GM23338 (cell line): ENCODE data around the gene FAM32A. TPM values are rescaled to one million over a fixed set of nuclear protein-coding genes. Genes with fewer than 3 reads are reported as not detected.

ENCODE experiments used
- ATAC-seq: fragments of 200-7000 bp; cut with Tn5 transposase; 3 replicates; pipeline ENCODE4 v1.9.1; 2020
- DNase-seq: peaks from one replicate; pipeline ENCODE4 v3.0.0-alpha.2; 2015; ENCODE audit warnings: low spot score
- H2AFZ ChIP-seq: fragments of 200-600 bp; sonication (generic); 2 replicates; pipeline ENCODE4 v1.8.0; 2016; ENCODE audit warnings: antibody characterized with exemption, mild to moderate bottlenecking, moderate library complexity
- H3F3A ChIP-seq: fragments of 200-600 bp; sonication (generic); replicated peaks from 2 replicates; pipeline ENCODE4 v1.8.0; 2017; ENCODE audit warnings: antibody characterized with exemption, mixed run types, low read depth
- H3K27ac ChIP-seq: fragments of 200-600 bp; sonication (generic); 2 replicates; pipeline ENCODE4 v1.6.1; 2016; ENCODE audit warnings: low read depth
- H3K27me3 ChIP-seq: fragments of 200-600 bp; sonication (generic); 2 replicates; pipeline ENCODE4 v1.8.0; 2016; ENCODE audit warnings: mild to moderate bottlenecking, mixed run types, moderate library complexity; ENCODE audit not compliant: insufficient read depth
- H3K36me3 ChIP-seq: fragments of 200-600 bp; sonication (generic); 2 replicates; pipeline ENCODE4 v1.8.0; 2016; ENCODE audit warnings: mild to moderate bottlenecking; ENCODE audit not compliant: insufficient read depth
- H3K4me1 ChIP-seq: fragments of 200-600 bp; sonication (generic); 2 replicates; pipeline ENCODE4 v1.8.0; 2016; ENCODE audit warnings: mild to moderate bottlenecking, moderate library complexity; ENCODE audit not compliant: insufficient read depth
- H3K4me2 ChIP-seq: fragments of 200-600 bp; sonication (generic); 2 replicates; pipeline ENCODE4 v1.7.1; 2017; ENCODE audit warnings: mixed run types
- H3K4me3 ChIP-seq: fragments of 200-600 bp; sonication (generic); 2 replicates; pipeline ENCODE4 v1.6.1; 2016; ENCODE audit warnings: mixed run types
- H3K79me2 ChIP-seq: fragments of 200-600 bp; sonication (generic); replicated peaks from 2 replicates; pipeline ENCODE4 v1.8.0; 2017; ENCODE audit warnings: mild to moderate bottlenecking; ENCODE audit not compliant: insufficient read depth
- H3K9me2 ChIP-seq: fragments of 200-600 bp; sonication (generic); 2 replicates; pipeline ENCODE4 v1.8.0; 2017; ENCODE audit not compliant: insufficient read depth
- H4K20me1 ChIP-seq: fragments of 200-600 bp; sonication (generic); replicated peaks from 2 replicates; pipeline ENCODE4 v1.8.0; 2017; ENCODE audit warnings: mild to moderate bottlenecking; ENCODE audit not compliant: insufficient read depth
- H3K27ac Mint-ChIP-seq: 2 replicates; pipeline ENCODE4 v1.8.0; 2020; ENCODE audit warnings: inconsistent platforms, mild to moderate bottlenecking, moderate library complexity, mixed read lengths
- H3K27me3 Mint-ChIP-seq: 3 replicates; pipeline ENCODE4 v1.8.0; 2022; ENCODE audit warnings: low read depth, mild to moderate bottlenecking, moderate library complexity, mixed read lengths, inconsistent platforms; ENCODE audit not compliant: insufficient read depth, poor library complexity
- H3K36me3 Mint-ChIP-seq: 3 replicates; pipeline ENCODE4 v1.8.0; 2021; ENCODE audit warnings: low read depth, mild to moderate bottlenecking, inconsistent platforms, moderate library complexity, mixed read lengths
- H3K4me1 Mint-ChIP-seq: 3 replicates; pipeline ENCODE4 v1.8.0; 2020; ENCODE audit warnings: mild to moderate bottlenecking, inconsistent platforms, mixed read lengths
- H3K4me3 Mint-ChIP-seq: 3 replicates; pipeline ENCODE4 v1.8.0; 2021; ENCODE audit warnings: moderate library complexity, mild to moderate bottlenecking, inconsistent platforms, mixed read lengths
- H3K9me3 Mint-ChIP-seq: 3 replicates; pipeline ENCODE4 v1.8.0; 2020; ENCODE audit warnings: moderate library complexity, mild to moderate bottlenecking, inconsistent platforms, mixed read lengths
- CREB1 ChIP-seq: fragments of 250-450 bp; sonication (Bioruptor Pico); IDR thresholded peaks from 2 replicates; pipeline ENCODE4 v1.5.0; 2020; ENCODE audit warnings: low read depth, mild to moderate bottlenecking, moderate library complexity
- EZH2 ChIP-seq: fragments of 200-600 bp; sonication (generic); IDR thresholded peaks from one replicate; pipeline ENCODE4 v1.8.0; 2017; ENCODE audit warnings: antibody characterized with exemption, mild to moderate bottlenecking, low read depth; ENCODE audit not compliant: unreplicated experiment
- EZH2phosphoT487 ChIP-seq: fragments of 200-600 bp; sonication (generic); IDR thresholded peaks from one replicate; pipeline ENCODE4 v1.8.1; 2018; ENCODE audit warnings: antibody characterized with exemption; ENCODE audit not compliant: unreplicated experiment
- NANOG ChIP-seq: IDR thresholded peaks from 2 replicates; pipeline ENCODE4 v1.6.1; 2016; ENCODE audit warnings: antibody characterized with exemption, borderline replicate concordance
- POLR2AphosphoS5 ChIP-seq: IDR thresholded peaks from 2 replicates; pipeline ENCODE4 v1.6.1; 2016; ENCODE audit warnings: antibody characterized with exemption, low read depth
- ZNF114 ChIP-seq: fragments of 250-450 bp; sonication (Bioruptor Pico); IDR thresholded peaks from 2 replicates; pipeline ENCODE4 v1.5.0; 2020; ENCODE audit warnings: mild to moderate bottlenecking, moderate library complexity
- ZNF331 ChIP-seq: fragments of 250-450 bp; sonication (Bioruptor Pico); IDR thresholded peaks from 2 replicates; pipeline ENCODE4 v1.5.0; 2020; ENCODE audit warnings: low read depth, mild to moderate bottlenecking, moderate library complexity
- polyA plus RNA-seq: library from polyadenylated mRNA; unstranded; fragments of >200 nt; fragmentation: Nextera tagmentation; extraction: Ambion mirVana; gene quantifications from 2 replicates; pipeline ENCODE4 v1.2.1, GENCODE V29; 2016
- total RNA-seq: library from RNA; depleted of rRNA; stranded (reverse); fragments of >200 nt; shearing (Covaris generic); gene quantifications from 2 replicates; pipeline ENCODE4 v1.2.3, GENCODE V29; 2014
- TF ChIP-seq, protein P1 (sequence below): IDR thresholded peaks from 2 replicates; pipeline ENCODE4 v1.6.1; 2016; ENCODE audit warnings: antibody characterized with exemption
- TF ChIP-seq, protein P2 (sequence below), 2 experiments: fragments of 200-600 bp in 1 of 2; sonication (generic) in 1 of 2; conservative IDR thresholded peaks; 2 replicates each; pipeline versions ENCODE4 v1.5.1 to v1.6.1; 2016 to 2017; ENCODE audit warnings: antibody characterized with exemption in 2 of 2, low read depth in 2 of 2, mild to moderate bottlenecking in 2 of 2, moderate library complexity in 1 of 2
- TF ChIP-seq, protein P3 (sequence below): fragments of 250-450 bp; sonication (Bioruptor Pico); IDR thresholded peaks from 2 replicates; pipeline ENCODE4 v1.5.0; 2020; ENCODE audit warnings: mild to moderate bottlenecking, moderate library complexity

FAM32A gene
- total and polyA plus RNA-seq, 2 experiments from 2014 or later = 58.2 to 67.3 TPM

DNA sequence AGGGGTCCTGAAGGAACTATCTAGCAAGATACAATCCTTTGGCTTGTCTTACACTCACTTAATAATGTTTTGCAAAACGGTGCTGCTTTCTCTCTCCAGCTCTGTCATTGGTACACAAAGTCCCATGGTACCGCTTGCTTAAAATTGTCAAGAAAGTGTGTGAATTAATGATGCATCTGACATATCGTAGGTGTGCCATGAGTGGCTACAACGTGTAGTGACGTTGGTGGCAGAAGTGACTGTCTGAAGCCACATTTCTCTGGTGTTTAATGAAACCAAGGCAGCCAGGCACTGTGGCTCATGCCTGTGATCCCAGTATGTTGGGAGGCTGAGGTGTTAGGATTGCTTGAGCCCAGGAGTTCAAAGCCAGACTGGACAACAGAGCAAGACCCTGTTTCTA is 39.1 kb upstream of the FAM32A start:
- TF ChIP-seq POLR2AphosphoS5 = no peak
- TF ChIP-seq, protein P1, sequence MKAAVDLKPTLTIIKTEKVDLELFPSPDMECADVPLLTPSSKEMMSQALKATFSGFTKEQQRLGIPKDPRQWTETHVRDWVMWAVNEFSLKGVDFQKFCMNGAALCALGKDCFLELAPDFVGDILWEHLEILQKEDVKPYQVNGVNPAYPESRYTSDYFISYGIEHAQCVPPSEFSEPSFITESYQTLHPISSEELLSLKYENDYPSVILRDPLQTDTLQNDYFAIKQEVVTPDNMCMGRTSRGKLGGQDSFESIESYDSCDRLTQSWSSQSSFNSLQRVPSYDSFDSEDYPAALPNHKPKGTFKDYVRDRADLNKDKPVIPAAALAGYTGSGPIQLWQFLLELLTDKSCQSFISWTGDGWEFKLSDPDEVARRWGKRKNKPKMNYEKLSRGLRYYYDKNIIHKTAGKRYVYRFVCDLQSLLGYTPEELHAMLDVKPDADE = no peak
- TF ChIP-seq EZH2 = no peak
- no peak for TF ChIP-seq EZH2phosphoT487
- no peak for TF ChIP-seq CREB1
- TF ChIP-seq ZNF331 = no peak
- no peak for TF ChIP-seq NANOG
- TF ChIP-seq, protein P2, sequence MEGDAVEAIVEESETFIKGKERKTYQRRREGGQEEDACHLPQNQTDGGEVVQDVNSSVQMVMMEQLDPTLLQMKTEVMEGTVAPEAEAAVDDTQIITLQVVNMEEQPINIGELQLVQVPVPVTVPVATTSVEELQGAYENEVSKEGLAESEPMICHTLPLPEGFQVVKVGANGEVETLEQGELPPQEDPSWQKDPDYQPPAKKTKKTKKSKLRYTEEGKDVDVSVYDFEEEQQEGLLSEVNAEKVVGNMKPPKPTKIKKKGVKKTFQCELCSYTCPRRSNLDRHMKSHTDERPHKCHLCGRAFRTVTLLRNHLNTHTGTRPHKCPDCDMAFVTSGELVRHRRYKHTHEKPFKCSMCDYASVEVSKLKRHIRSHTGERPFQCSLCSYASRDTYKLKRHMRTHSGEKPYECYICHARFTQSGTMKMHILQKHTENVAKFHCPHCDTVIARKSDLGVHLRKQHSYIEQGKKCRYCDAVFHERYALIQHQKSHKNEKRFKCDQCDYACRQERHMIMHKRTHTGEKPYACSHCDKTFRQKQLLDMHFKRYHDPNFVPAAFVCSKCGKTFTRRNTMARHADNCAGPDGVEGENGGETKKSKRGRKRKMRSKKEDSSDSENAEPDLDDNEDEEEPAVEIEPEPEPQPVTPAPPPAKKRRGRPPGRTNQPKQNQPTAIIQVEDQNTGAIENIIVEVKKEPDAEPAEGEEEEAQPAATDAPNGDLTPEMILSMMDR (conservative IDR thresholded peaks at IDR 0.05; ENCODE audit: low read depth in 2 of 2) = no peak
- TF ChIP-seq ZNF114 (CRISPR knock-in tag) = no peak
- ATAC-seq = no peak
- Mint-ChIP-seq H3K4me3 (no peak overlapping the region), H3K36me3 (no peaks in the 10 kb centered on the region), H3K27me3 (peaks cover 7% of the 10 kb centered on the region), H3K27ac (no peak overlapping the region), H3K9me3 (no peaks in the 10 kb centered on the region), H3K4me1 (peaks cover 8% of the 10 kb centered on the region; the same call in 2 of the 3 replicates)
- peaks cover 6% of the 10 kb centered on the region; the same call in 1 of the 2 replicates for H3K4me1 ChIP-seq
- no peaks in the 10 kb centered on the region for H3K27me3 ChIP-seq
- H3K27ac ChIP-seq = no peak overlapping the region
- no peak for DNase-seq
- H3K4me3 ChIP-seq = no peak overlapping the region
- H3K4me2 ChIP-seq = no peak overlapping the region
- H3K36me3 ChIP-seq = no peaks in the 10 kb centered on the region
- H4K20me1 ChIP-seq = no peaks in the 10 kb centered on the region
- H3K79me2 ChIP-seq = no peaks in the 10 kb centered on the region
- no peaks in the 10 kb centered on the region for H3K9me2 ChIP-seq
- no peak overlapping the region for H2AFZ ChIP-seq
- H3F3A ChIP-seq = 0 out of 2 replicates have a peak, but pooled peaks cover 5% of the 10 kb centered on the region

DNA sequence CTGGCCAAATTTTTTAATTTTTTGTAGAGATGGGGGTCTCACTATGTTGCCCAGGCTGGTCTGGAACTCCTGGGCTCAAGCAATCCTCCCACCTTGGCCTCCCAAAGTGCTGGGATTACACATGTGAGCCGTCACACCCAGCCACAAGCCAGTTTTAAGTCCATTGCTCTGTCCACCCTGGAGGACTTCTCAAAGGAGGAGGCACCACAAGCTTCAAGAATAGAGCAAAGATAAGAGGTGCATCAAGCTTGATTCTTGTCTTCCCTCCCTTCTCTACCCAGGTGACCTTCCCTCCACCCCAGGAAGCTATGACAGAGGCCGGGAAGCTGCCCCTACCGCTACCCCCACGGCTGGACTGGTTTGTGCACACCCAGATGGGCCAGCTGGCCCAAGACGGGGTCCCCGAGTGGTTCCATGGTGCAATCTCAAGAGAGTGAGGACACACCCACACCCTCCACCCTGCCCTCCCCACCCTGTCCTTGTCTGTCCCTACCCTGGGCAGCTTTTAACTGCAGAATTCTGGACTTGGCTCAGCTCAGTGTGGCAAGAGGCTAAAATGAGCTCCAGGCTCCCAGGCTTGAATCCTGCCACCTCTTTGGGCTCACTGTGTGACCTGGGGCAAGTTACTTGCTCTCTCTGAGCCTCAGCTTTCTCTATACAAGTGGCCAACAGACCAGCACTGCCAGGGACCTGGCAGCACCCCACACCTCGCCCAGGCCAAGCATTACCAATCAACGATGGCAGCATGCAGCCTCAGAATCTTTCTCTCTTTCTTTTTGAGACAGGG is 36.6 kb upstream of the FAM32A start:
- H3K27me3 Mint-ChIP-seq = peaks cover 6% of the 10 kb centered on the region
- H3K4me3 Mint-ChIP-seq = no peak overlapping the region
- Histone ChIP-seq H3K27me3 (no peaks in the 10 kb centered on the region), H3K36me3 (no peaks in the 10 kb centered on the region), H3K4me2 (no peak overlapping the region), H3K9me2 (no peaks in the 10 kb centered on the region), H2AFZ (no peak overlapping the region), H4K20me1 (no peaks in the 10 kb centered on the region), H3F3A (0 out of 2 replicates have a peak, but pooled peaks cover under 1% of the 10 kb centered on the region), H3K4me1 (peaks cover 1% of the 10 kb centered on the region; the same call in 1 of the 2 replicates), H3K4me3 (no peak overlapping the region), H3K79me2 (no peaks in the 10 kb centered on the region), H3K27ac (no peak overlapping the region)
- DNase-seq = no peak
- no peaks in the 10 kb centered on the region for H3K36me3 Mint-ChIP-seq
- H3K4me1 Mint-ChIP-seq = peaks cover 3% of the 10 kb centered on the region; the same call in 2 of the 3 replicates
- no peak overlapping the region for H3K27ac Mint-ChIP-seq
- ATAC-seq = no peak
- H3K9me3 Mint-ChIP-seq = no peaks in the 10 kb centered on the region
- TF ChIP-seq, protein P1 = no peak
- TF ChIP-seq ZNF114 (CRISPR knock-in tag) = no peak
- TF ChIP-seq, protein P3, sequence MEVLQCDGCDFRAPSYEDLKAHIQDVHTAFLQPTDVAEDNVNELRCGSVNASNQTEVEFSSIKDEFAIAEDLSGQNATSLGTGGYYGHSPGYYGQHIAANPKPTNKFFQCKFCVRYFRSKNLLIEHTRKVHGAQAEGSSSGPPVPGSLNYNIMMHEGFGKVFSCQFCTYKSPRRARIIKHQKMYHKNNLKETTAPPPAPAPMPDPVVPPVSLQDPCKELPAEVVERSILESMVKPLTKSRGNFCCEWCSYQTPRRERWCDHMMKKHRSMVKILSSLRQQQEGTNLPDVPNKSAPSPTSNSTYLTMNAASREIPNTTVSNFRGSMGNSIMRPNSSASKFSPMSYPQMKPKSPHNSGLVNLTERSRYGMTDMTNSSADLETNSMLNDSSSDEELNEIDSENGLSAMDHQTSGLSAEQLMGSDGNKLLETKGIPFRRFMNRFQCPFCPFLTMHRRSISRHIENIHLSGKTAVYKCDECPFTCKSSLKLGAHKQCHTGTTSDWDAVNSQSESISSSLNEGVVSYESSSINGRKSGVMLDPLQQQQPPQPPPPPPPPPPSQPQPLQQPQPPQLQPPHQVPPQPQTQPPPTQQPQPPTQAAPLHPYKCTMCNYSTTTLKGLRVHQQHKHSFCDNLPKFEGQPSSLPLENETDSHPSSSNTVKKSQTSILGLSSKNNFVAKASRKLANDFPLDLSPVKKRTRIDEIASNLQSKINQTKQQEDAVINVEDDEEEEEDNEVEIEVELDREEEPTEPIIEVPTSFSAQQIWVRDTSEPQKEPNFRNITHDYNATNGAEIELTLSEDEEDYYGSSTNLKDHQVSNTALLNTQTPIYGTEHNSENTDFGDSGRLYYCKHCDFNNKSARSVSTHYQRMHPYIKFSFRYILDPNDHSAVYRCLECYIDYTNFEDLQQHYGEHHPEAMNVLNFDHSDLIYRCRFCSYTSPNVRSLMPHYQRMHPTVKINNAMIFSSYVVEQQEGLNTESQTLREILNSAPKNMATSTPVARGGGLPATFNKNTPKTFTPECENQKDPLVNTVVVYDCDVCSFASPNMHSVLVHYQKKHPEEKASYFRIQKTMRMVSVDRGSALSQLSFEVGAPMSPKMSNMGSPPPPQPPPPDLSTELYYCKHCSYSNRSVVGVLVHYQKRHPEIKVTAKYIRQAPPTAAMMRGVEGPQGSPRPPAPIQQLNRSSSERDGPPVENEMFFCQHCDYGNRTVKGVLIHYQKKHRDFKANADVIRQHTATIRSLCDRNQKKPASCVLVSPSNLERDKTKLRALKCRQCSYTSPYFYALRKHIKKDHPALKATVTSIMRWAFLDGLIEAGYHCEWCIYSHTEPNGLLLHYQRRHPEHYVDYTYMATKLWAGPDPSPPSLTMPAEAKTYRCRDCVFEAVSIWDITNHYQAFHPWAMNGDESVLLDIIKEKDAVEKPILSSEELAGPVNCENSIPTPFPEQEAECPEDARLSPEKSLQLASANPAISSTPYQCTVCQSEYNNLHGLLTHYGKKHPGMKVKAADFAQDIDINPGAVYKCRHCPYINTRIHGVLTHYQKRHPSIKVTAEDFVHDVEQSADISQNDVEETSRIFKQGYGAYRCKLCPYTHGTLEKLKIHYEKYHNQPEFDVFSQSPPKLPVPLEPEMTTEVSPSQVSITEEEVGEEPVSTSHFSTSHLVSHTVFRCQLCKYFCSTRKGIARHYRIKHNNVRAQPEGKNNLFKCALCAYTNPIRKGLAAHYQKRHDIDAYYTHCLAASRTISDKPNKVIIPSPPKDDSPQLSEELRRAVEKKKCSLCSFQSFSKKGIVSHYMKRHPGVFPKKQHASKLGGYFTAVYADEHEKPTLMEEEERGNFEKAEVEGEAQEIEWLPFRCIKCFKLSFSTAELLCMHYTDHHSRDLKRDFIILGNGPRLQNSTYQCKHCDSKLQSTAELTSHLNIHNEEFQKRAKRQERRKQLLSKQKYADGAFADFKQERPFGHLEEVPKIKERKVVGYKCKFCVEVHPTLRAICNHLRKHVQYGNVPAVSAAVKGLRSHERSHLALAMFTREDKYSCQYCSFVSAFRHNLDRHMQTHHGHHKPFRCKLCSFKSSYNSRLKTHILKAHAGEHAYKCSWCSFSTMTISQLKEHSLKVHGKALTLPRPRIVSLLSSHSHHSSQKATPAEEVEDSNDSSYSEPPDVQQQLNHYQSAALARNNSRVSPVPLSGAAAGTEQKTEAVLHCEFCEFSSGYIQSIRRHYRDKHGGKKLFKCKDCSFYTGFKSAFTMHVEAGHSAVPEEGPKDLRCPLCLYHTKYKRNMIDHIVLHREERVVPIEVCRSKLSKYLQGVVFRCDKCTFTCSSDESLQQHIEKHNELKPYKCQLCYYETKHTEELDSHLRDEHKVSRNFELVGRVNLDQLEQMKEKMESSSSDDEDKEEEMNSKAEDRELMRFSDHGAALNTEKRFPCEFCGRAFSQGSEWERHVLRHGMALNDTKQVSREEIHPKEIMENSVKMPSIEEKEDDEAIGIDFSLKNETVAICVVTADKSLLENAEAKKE (CRISPR knock-in tag) = no peak
